K562 (cell line): Measurements from ENCODE around the gene ZNF513. TPM values are rescaled to one million over a fixed set of nuclear protein-coding genes. Genes with fewer than 3 reads are reported as not detected.

Experiments used
- ATAC-seq: fragments of 200-7000 bp; cut with Tn5 transposase; 3 replicates; pipeline ENCODE4 v1.9.1; 2020; ENCODE audit warnings: moderate library complexity
- BruUV-seq: library from RNA; stranded (reverse); fragments of 400-500 nt; replicated peaks from 2 replicates; lab custom pipeline; 2021; lab: Mats Ljungman, UMichigan
- CTCF ChIA-PET: fragments of 300-600 bp; formaldehyde crosslinking; extraction: SDS; loops from one replicate; lab custom pipeline; 2021; ENCODE audit warnings: low intra/inter-chr PET ratio; lab: Yijun Ruan, JAX
- POLR2A ChIA-PET: fragments of 300-600, 350-650 bp; sonication (Branson Sonifier 250); formaldehyde crosslinking; extraction: SDS; loops from one replicate; lab custom pipeline; 2021; ENCODE audit warnings: antibody characterized with exemption, inconsistent platforms; lab: Yijun Ruan, JAX
- DNase-seq, 4 experiments: peaks; one replicate each; pipeline versions ENCODE4 v3.0.0 to v3.0.0-alpha.2; 2011 to 2018; ENCODE audit warnings: low spot score in 3 of 4, mixed read lengths in 3 of 4; ENCODE audit errors: extremely low read depth in 1 of 4
- FAIRE-seq: peaks from 2 replicates; lab custom pipeline; 2011; peaks lifted over from hg19 to GRCh38; lab: Jason Lieb, UNC
- H2AFZ ChIP-seq: 2 replicates; pipeline ENCODE4 v1.6.0; 2011; ENCODE audit warnings: low read depth, low read length, control low read depth, inconsistent platforms
- H3K27ac ChIP-seq: fragments of 200-600 bp; 3 replicates; pipeline ENCODE4 v1.8.0; 2011; ENCODE audit warnings: low read depth, mild to moderate bottlenecking, control low read depth, inconsistent platforms, low read length, moderate library complexity, mixed read lengths; ENCODE audit errors: extremely low read depth
- H3K27me3 ChIP-seq, 2 experiments: fragments of 300-600 bp in 1 of 2; 2 replicates in 1 of 2; 3 replicates in 1 of 2; pipeline versions ENCODE4 v1.6.0 to v1.8.0; 2011; ENCODE audit warnings: inconsistent platforms in 2 of 2, low read length in 2 of 2, mild to moderate bottlenecking in 1 of 2, mixed read lengths in 1 of 2, moderate library complexity in 1 of 2; ENCODE audit not compliant: control insufficient read depth in 2 of 2, insufficient read depth in 2 of 2
- H3K36me3 ChIP-seq: fragments of 300-600 bp; 3 replicates; pipeline ENCODE4 v1.8.0; 2011; ENCODE audit warnings: mild to moderate bottlenecking, low read length, inconsistent platforms; ENCODE audit not compliant: control insufficient read depth, insufficient read depth
- H3K4me1 ChIP-seq, 2 experiments: fragments of 200-600 bp in 1 of 2; replicated peaks in 1 of 2; 2 replicates in 1 of 2; 3 replicates in 1 of 2; pipeline versions ENCODE4 v1.5.1 to v1.8.0; 2011; ENCODE audit warnings: inconsistent platforms in 2 of 2, low read length in 2 of 2, mild to moderate bottlenecking in 1 of 2, mixed read lengths in 1 of 2, moderate library complexity in 1 of 2; ENCODE audit not compliant: control insufficient read depth in 2 of 2, insufficient read depth in 2 of 2
- H3K4me2 ChIP-seq: 2 replicates; pipeline ENCODE4 v1.6.1; 2011; ENCODE audit warnings: low read length, control low read depth, inconsistent platforms, mixed read lengths; ENCODE audit not compliant: insufficient read depth
- H3K4me3 ChIP-seq: fragments of 200-600 bp; sonication (generic), shearing (Covaris generic); 2 replicates; pipeline ENCODE4 v1.5.1; 2016; ENCODE audit warnings: control low read depth, inconsistent platforms
- H3K79me2 ChIP-seq: fragments of 200-600 bp; 3 replicates; pipeline ENCODE4 v1.8.0; 2011; ENCODE audit warnings: low read length, inconsistent platforms; ENCODE audit not compliant: control insufficient read depth, insufficient read depth
- H3K9ac ChIP-seq, 2 experiments: 2 replicates each; pipeline versions ENCODE4 v1.6.0 to v1.6.1; 2011; ENCODE audit warnings: low read depth in 2 of 2, low read length in 2 of 2, control low read depth in 1 of 2, inconsistent platforms in 1 of 2, mild to moderate bottlenecking in 1 of 2, mixed read lengths in 1 of 2; ENCODE audit not compliant: insufficient read depth in 1 of 2
- H3K9me1 ChIP-seq: one replicate; pipeline ENCODE4 v1.6.0; 2011; ENCODE audit warnings: inconsistent platforms, mild to moderate bottlenecking, low read length, moderate library complexity; ENCODE audit not compliant: control insufficient read depth, insufficient read depth
- H3K9me3 ChIP-seq: replicated peaks from 2 replicates; pipeline ENCODE4 v1.5.1; 2011; ENCODE audit warnings: low read depth, low read length, inconsistent platforms; ENCODE audit not compliant: control insufficient read depth, insufficient read depth
- H4K20me1 ChIP-seq: replicated peaks from 2 replicates; pipeline ENCODE4 v1.6.1; 2011; ENCODE audit warnings: low read length, inconsistent platforms, mixed read lengths; ENCODE audit not compliant: control insufficient read depth, insufficient read depth
- BRCA1 ChIP-seq, 2 experiments: fragments of 450-650 bp in 1 of 2; sonication (generic) in 1 of 2; formaldehyde crosslinking in 1 of 2; IDR thresholded peaks; 2 replicates each; pipeline versions ENCODE4 v1.5.0 to v1.6.1; 2017 to 2020; ENCODE audit warnings: mild to moderate bottlenecking in 1 of 2, missing genetic modification reagents in 1 of 2
- CCNT2 ChIP-seq: IDR thresholded peaks from 2 replicates; pipeline ENCODE4 v1.6.1; 2011; ENCODE audit warnings: borderline replicate concordance, low read depth, mild to moderate bottlenecking, moderate library complexity, mixed read lengths, low read length; ENCODE audit not compliant: insufficient read length; ENCODE audit errors: extremely low read depth
- DNMT1 ChIP-seq: fragments of 450-650 bp; IDR thresholded peaks from 2 replicates; pipeline ENCODE4 v1.6.1; 2016; ENCODE audit warnings: antibody characterized with exemption, mild to moderate bottlenecking
- POLR2AphosphoS2 ChIP-seq: IDR thresholded peaks from 2 replicates; pipeline ENCODE4 v1.6.1; 2012; ENCODE audit warnings: low read length, improper control_type of control experiment
- PRPF4 ChIP-seq: fragments of 200-400 bp; formaldehyde crosslinking; IDR thresholded peaks from one replicate; pipeline ENCODE4 v1.6.1; 2017; ENCODE audit warnings: low read length, low read depth, mild to moderate bottlenecking; ENCODE audit not compliant: insufficient read depth, poor library complexity, severe bottlenecking
- RBM22 ChIP-seq: fragments of 200-400 bp; formaldehyde crosslinking; IDR thresholded peaks from 2 replicates; pipeline ENCODE4 v1.6.1; 2018; ENCODE audit warnings: low read length, low read depth; ENCODE audit not compliant: poor library complexity, severe bottlenecking
- ZNF140 ChIP-seq: fragments of 250-450 bp; sonication (Bioruptor Pico); IDR thresholded peaks from 2 replicates; pipeline ENCODE4 v1.8.0; 2021; ENCODE audit warnings: moderate library complexity, mild to moderate bottlenecking, inconsistent platforms
- WGBS: fragments of 100-300 bp; shearing (Covaris generic); methylation state at CpG from one replicate; pipeline ENCODE4 v1.1.6; 2016; ENCODE audit warnings: low coverage, mixed read lengths; ENCODE audit not compliant: insufficient coverage; ENCODE audit errors: missing lambda C conversion rate; 5-methylcytosine and 5-hydroxymethylcytosine counted together
- in situ Hi-C: fragments of 300-500 bp; cut with MboI; formaldehyde crosslinking; loops from 4 replicates; pipeline ENCODE4 v1.15.0; 2018; ENCODE audit warnings: inconsistent platforms, mixed read lengths
- intact Hi-C: fragments of 100-400 bp; cut with micrococcal nuclease; formaldehyde crosslinking; loops from 2 replicates; pipeline ENCODE4 v1.14.2; 2022
- polyA plus RNA-seq, 8 experiments: library from polyadenylated mRNA; depleted of rRNA in 4 of 8; stranded (reverse) in 5 of 8; unstranded in 3 of 8; fragments of >200 nt; fragmentation: Nextera tagmentation in 2 of 8; fragmentation: Illumina TruSeq in 1 of 8; extraction: Ambion mirVana in 2 of 8; extraction: Trizol in 1 of 8; gene quantifications; 2 replicates each; pipeline versions ENCODE4 v1.2.1 to v1.2.3, GENCODE V29; 2011 to 2014; ENCODE audit warnings: inconsistent platforms in 1 of 8, missing spikeins in 1 of 8
- total RNA-seq, 7 experiments: library from RNA; depleted of rRNA in 6 of 7; stranded (reverse); fragments of >200 nt in 6 of 7; fragmentation: Illumina TruSeq in 2 of 7; extraction: Trizol in 2 of 7; gene quantifications; 2 replicates each; pipeline versions ENCODE4 v1.2.1 to v1.2.3, GENCODE V29; 2011 to 2021; ENCODE audit warnings: low replicate concordance in 1 of 7
- TF ChIP-seq, protein P1 (sequence below), 2 experiments: fragments of 150-350 bp in 1 of 2; IDR thresholded peaks; 2 replicates each; pipeline ENCODE4 v1.6.1; 2012 to 2016; ENCODE audit warnings: low read depth in 2 of 2, low read length in 2 of 2, mild to moderate bottlenecking in 1 of 2, moderate library complexity in 1 of 2
- TF ChIP-seq, protein P2 (sequence below): fragments of 250-450 bp; sonication (Bioruptor Pico); IDR thresholded peaks from 2 replicates; pipeline ENCODE4 v1.8.0; 2022; ENCODE audit warnings: moderate library complexity, mild to moderate bottlenecking, inconsistent platforms

ZNF513 gene
- total and polyA plus RNA-seq, 9 of the 15 experiments (the other 6 are each of a cell fraction or from before 2014, with no cell fraction given), result 0.04 to 13.6 (median 4.4) TPM

DNA sequence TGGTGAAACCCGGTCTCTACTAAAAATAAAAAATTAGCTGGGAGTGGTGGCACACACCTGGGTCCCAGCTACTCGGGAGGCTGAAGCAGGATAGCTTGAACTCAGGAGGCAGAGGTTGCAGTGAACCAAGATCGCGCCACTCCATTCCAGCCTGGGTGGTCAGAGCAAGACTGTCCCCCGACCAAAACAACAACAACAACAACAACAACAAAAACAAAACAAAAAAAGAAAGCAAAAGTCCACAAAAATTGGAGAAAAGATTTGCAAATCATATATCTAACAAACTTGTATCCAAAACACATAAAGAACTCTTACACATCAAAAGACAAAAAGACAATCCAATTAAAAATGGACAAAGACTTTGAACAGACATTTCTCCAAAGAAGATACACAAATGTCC, 18.4 kb upstream of the ZNF513 start:
- no peak overlapping the region for H3K27ac ChIP-seq
- no peak overlapping the region for H3K4me3 ChIP-seq
- no peaks in the 10 kb centered on the region for H3K9me3 ChIP-seq
- in situ Hi-C loops, result no loop called here
- no peak overlapping the region for H3K4me2 ChIP-seq
- H2AFZ ChIP-seq, result no peak overlapping the region
- peaks cover 57% of the 10 kb centered on the region for H3K36me3 ChIP-seq
- DNase-seq, result no peak
- TF ChIP-seq, protein P1, sequence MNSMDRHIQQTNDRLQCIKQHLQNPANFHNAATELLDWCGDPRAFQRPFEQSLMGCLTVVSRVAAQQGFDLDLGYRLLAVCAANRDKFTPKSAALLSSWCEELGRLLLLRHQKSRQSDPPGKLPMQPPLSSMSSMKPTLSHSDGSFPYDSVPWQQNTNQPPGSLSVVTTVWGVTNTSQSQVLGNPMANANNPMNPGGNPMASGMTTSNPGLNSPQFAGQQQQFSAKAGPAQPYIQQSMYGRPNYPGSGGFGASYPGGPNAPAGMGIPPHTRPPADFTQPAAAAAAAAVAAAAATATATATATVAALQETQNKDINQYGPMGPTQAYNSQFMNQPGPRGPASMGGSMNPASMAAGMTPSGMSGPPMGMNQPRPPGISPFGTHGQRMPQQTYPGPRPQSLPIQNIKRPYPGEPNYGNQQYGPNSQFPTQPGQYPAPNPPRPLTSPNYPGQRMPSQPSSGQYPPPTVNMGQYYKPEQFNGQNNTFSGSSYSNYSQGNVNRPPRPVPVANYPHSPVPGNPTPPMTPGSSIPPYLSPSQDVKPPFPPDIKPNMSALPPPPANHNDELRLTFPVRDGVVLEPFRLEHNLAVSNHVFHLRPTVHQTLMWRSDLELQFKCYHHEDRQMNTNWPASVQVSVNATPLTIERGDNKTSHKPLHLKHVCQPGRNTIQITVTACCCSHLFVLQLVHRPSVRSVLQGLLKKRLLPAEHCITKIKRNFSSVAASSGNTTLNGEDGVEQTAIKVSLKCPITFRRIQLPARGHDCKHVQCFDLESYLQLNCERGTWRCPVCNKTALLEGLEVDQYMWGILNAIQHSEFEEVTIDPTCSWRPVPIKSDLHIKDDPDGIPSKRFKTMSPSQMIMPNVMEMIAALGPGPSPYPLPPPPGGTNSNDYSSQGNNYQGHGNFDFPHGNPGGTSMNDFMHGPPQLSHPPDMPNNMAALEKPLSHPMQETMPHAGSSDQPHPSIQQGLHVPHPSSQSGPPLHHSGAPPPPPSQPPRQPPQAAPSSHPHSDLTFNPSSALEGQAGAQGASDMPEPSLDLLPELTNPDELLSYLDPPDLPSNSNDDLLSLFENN (IDR thresholded peaks at IDR 0.05; ENCODE audit: low read depth in 2 of 2, low read length in 2 of 2), result no peak
- TF ChIP-seq PRPF4 (no peak), CCNT2 (no peak), ZNF140 (CRISPR knock-in tag) (no peak), POLR2AphosphoS2 (no peak), BRCA1 (IDR thresholded peaks at IDR 0.05) (no peak), BRCA1 (CRISPR knock-in tag; IDR thresholded peaks at IDR 0.05) (no peak), RBM22 (no peak), DNMT1 (no peak)
- TF ChIP-seq, protein P2, sequence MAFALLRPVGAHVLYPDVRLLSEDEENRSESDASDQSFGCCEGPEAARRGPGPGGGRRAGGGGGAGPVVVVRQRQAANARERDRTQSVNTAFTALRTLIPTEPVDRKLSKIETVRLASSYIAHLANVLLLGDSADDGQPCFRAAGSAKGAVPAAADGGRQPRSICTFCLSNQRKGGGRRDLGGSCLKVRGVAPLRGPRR (CRISPR knock-in tag), result no peak
- TF ChIP-seq, all 486 proteins: peak for 0
- Histone ChIP-seq H3K27me3 (no peaks in the 10 kb centered on the region), H3K79me2 (peaks cover 98% of the 10 kb centered on the region), H3K9me1 (no peaks in the 10 kb centered on the region), H3K4me1 (no peaks in the 10 kb centered on the region; a peak in 2 of 5 replicates), H3K9ac (no peak overlapping the region), H4K20me1 (0 out of 2 replicates have a peak, but pooled peaks cover 4% of the 10 kb centered on the region)
- intact Hi-C loops, result no loop called here
- WGBS, result 91% methylated on average over 5 of the region's 5 CpGs
- ChIA-PET CTCF (no interaction called here), POLR2A (no interaction called here)
- FAIRE-seq, result no peak
- no peak for ATAC-seq
- no TSS peak for BruUV-seq
